Loucy (cell line): ENCODE data around the gene HUNK.

Source experiments
- EZH2phosphoT487 ChIP-seq: fragments of 200-600 bp; IDR thresholded peaks from 2 replicates; pipeline ENCODE4 v1.6.1; 2018; ENCODE audit warnings: antibody characterized with exemption, mild to moderate bottlenecking, moderate library complexity, borderline replicate concordance
- TF ChIP-seq, protein P1 (sequence below): fragments of 200-600 bp; sonication (generic); conservative IDR thresholded peaks from 2 replicates; pipeline ENCODE4 v1.5.1; 2014; ENCODE audit warnings: mild to moderate bottlenecking, antibody characterized with exemption, low read length

DNA sequence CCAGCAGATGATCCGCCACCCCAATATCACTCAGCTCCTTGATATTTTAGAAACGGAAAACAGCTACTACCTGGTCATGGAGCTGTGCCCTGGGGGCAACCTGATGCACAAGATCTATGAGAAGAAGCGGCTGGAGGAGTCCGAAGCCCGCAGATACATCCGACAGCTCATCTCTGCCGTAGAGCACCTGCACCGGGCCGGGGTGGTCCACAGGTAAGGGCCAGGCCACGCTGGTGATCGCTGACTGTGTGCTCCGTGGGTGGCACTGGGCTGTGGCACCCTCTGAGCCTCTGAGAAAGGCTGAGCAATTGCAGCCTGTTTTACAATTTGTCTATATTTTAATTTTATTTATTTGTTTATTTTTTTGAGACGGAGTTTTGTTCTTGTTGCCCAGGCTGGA lies 51.7 kb downstream of the HUNK start:
- TF ChIP-seq, protein P1, sequence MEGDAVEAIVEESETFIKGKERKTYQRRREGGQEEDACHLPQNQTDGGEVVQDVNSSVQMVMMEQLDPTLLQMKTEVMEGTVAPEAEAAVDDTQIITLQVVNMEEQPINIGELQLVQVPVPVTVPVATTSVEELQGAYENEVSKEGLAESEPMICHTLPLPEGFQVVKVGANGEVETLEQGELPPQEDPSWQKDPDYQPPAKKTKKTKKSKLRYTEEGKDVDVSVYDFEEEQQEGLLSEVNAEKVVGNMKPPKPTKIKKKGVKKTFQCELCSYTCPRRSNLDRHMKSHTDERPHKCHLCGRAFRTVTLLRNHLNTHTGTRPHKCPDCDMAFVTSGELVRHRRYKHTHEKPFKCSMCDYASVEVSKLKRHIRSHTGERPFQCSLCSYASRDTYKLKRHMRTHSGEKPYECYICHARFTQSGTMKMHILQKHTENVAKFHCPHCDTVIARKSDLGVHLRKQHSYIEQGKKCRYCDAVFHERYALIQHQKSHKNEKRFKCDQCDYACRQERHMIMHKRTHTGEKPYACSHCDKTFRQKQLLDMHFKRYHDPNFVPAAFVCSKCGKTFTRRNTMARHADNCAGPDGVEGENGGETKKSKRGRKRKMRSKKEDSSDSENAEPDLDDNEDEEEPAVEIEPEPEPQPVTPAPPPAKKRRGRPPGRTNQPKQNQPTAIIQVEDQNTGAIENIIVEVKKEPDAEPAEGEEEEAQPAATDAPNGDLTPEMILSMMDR: no peak
- no peak for TF ChIP-seq EZH2phosphoT487
